ENCODE measurements around the gene TAGLN. TPM values are rescaled to one million over a fixed set of nuclear protein-coding genes. Genes with fewer than 3 reads are reported as not detected.

TAGLN gene
- total RNA-seq, 1 donor from 2014 or later = 7.7 TPM

GRCh38 chr11:117192401-117192875 is 6.7 kb upstream of the TAGLN start:
- H3K36me3 Mint-ChIP-seq (ENCODE audit: low read depth) = no peaks in the 10 kb centered on the region
- H3K9me3 Mint-ChIP-seq = no peaks in the 10 kb centered on the region

GRCh38 chr11:117193130-117194020 is 5.8 kb upstream of the TAGLN start:
- Mint-ChIP-seq H3K27me3 (ENCODE audit: low read depth) (no peaks in the 10 kb centered on the region), H3K36me3 (ENCODE audit: low read depth) (no peaks in the 10 kb centered on the region), H3K27ac (ENCODE audit: unreplicated experiment) (no peak overlapping the region), H3K9me3 (no peaks in the 10 kb centered on the region), H3K4me3 (no peak overlapping the region), H3K4me1 (peaks cover 5% of the 10 kb centered on the region)
- no peak for TF ChIP-seq CTCF (conservative IDR thresholded peaks at IDR 0.05)
- no peak for DNase-seq (ENCODE audit: low read depth, low spot score)

More at GRCh38 chr11:117192401-117192875, 6.7 kb upstream of the TAGLN start:
- Mint-ChIP-seq H3K27ac (ENCODE audit: unreplicated experiment) (no peak overlapping the region), H3K4me3 (no peak overlapping the region), H3K4me1 (no peaks in the 10 kb centered on the region), H3K27me3 (ENCODE audit: low read depth) (no peaks in the 10 kb centered on the region)
- no peak for DNase-seq (ENCODE audit: low read depth, low spot score)
- TF ChIP-seq CTCF (conservative IDR thresholded peaks at IDR 0.05) = no peak

- TF ChIP-seq CTCF (conservative IDR thresholded peaks at IDR 0.05) = no peak
- no peak for DNase-seq (ENCODE audit: low read depth, low spot score)
- Mint-ChIP-seq H3K27ac (ENCODE audit: unreplicated experiment) (no peak overlapping the region), H3K9me3 (no peaks in the 10 kb centered on the region), H3K4me1 (peaks cover 11% of the 10 kb centered on the region), H3K4me3 (no peak overlapping the region), H3K36me3 (ENCODE audit: low read depth) (no peaks in the 10 kb centered on the region), H3K27me3 (ENCODE audit: low read depth) (no peaks in the 10 kb centered on the region)
Observed at GRCh38 chr11:117194267-117194666, 4.9 kb upstream of the TAGLN start.

GRCh38 chr11:117195258-117195657 is 3.9 kb upstream of the TAGLN start:
- H3K4me1 Mint-ChIP-seq = peaks cover 17% of the 10 kb centered on the region
- no peak for DNase-seq (ENCODE audit: low read depth, low spot score)
- no peak overlapping the region for H3K27ac Mint-ChIP-seq (ENCODE audit: unreplicated experiment)
- no peaks in the 10 kb centered on the region for H3K9me3 Mint-ChIP-seq
- no peaks in the 10 kb centered on the region for H3K36me3 Mint-ChIP-seq (ENCODE audit: low read depth)
- peaks cover 4% of the 10 kb centered on the region for H3K27me3 Mint-ChIP-seq (ENCODE audit: low read depth)
- no peak overlapping the region for H3K4me3 Mint-ChIP-seq
- TF ChIP-seq CTCF (conservative IDR thresholded peaks at IDR 0.05) = no peak

- peaks cover 9% of the 10 kb centered on the region for H3K27me3 Mint-ChIP-seq (ENCODE audit: low read depth)
- H3K4me1 Mint-ChIP-seq = peaks cover 17% of the 10 kb centered on the region
- H3K9me3 Mint-ChIP-seq = no peaks in the 10 kb centered on the region
- H3K36me3 Mint-ChIP-seq (ENCODE audit: low read depth) = no peaks in the 10 kb centered on the region
- TF ChIP-seq CTCF (conservative IDR thresholded peaks at IDR 0.05) = no peak
- no peak overlapping the region for H3K4me3 Mint-ChIP-seq
- DNase-seq (ENCODE audit: low read depth, low spot score) = no peak
- no peak overlapping the region for H3K27ac Mint-ChIP-seq (ENCODE audit: unreplicated experiment)
Observed at GRCh38 chr11:117195761-117196160, 3.4 kb upstream of the TAGLN start.

Measured in neural crest cell (in vitro differentiated cells).